Cardiac fibroblast (primary cell): ENCODE results near the gene PNRC1.
A peak's percentile ranks its signal among the peaks of the same experiment; 100 is the strongest.
"Not testable (repeated sequence)": the region's sequence is repeated elsewhere in the genome, so short reads cannot be mapped to it uniquely, and the experiment has no call there.

Experiments used
- DNase-seq, 2 donors: peaks; one replicate each; pipeline versions ENCODE4 v3.0.0 to v3.0.0-alpha.2; 2010; ENCODE audit warnings: low read depth in 2 of 2
- H3K4me3 ChIP-seq, 2 donors: replicated peaks in 1 of 2; 1 replicate in 1 of 2; 2 replicates in 1 of 2; pipeline ENCODE4 v1.5.1; 2011; ENCODE audit warnings: low read depth in 2 of 2, low read length in 2 of 2, mild to moderate bottlenecking in 2 of 2, moderate library complexity in 1 of 2
- TF ChIP-seq, protein P1 (sequence below): IDR thresholded peaks from one replicate; pipeline ENCODE4 v1.5.1; 2011; ENCODE audit warnings: low read depth, mild to moderate bottlenecking, low read length, inconsistent platforms

The PNRC1 gene

DNA sequence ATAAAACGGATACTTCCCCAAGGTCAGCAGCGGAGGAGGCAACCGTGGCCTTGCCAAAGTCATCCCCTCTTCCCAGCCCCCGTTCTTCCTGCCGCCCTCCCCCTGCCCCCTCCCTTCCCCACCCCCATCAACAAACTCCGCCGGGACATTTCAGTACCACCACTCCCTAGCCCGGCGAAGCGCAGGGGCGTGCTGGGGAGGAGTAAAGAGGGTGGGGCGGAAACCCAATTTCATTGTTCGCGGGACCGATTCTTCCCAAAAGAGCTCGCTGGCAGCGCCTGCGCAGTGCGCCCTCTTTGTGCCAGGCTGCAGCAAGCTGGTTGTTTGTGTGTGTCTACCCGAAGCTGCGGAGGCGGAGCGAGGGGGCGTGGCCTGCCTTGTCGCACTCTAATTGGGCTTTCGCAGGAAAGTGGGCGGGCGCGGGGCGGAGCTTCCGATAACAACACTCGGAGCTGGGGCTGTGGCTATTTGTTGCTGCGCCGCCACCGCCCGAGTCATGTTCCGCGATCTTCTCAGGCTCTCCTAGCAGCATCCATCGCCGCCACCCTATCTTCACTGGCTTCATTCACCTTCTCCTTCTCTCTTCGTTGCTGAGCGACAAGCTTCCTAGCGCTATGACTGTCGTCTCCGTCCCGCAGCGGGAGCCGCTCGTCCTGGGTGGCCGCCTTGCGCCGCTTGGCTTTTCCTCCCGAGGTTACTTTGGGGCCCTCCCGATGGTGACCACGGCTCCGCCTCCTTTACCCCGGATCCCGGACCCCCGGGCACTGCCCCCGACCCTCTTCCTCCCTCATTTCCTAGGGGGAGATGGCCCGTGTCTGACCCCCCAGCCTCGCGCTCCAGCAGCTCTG lies at the start of gene PNRC1:
TSS of gene PNRC1 (plus strand) at position 471 of the 848 bp plus-strand sequence. CDS start at position 615, 144 bp downstream.
- peak; percentile 99 to 100 for DNase-seq
- TF ChIP-seq, protein P1, sequence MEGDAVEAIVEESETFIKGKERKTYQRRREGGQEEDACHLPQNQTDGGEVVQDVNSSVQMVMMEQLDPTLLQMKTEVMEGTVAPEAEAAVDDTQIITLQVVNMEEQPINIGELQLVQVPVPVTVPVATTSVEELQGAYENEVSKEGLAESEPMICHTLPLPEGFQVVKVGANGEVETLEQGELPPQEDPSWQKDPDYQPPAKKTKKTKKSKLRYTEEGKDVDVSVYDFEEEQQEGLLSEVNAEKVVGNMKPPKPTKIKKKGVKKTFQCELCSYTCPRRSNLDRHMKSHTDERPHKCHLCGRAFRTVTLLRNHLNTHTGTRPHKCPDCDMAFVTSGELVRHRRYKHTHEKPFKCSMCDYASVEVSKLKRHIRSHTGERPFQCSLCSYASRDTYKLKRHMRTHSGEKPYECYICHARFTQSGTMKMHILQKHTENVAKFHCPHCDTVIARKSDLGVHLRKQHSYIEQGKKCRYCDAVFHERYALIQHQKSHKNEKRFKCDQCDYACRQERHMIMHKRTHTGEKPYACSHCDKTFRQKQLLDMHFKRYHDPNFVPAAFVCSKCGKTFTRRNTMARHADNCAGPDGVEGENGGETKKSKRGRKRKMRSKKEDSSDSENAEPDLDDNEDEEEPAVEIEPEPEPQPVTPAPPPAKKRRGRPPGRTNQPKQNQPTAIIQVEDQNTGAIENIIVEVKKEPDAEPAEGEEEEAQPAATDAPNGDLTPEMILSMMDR, result no peak
- peak within 1 kb of the TSS; percentile 98 to 99 for H3K4me3 ChIP-seq

DNA sequence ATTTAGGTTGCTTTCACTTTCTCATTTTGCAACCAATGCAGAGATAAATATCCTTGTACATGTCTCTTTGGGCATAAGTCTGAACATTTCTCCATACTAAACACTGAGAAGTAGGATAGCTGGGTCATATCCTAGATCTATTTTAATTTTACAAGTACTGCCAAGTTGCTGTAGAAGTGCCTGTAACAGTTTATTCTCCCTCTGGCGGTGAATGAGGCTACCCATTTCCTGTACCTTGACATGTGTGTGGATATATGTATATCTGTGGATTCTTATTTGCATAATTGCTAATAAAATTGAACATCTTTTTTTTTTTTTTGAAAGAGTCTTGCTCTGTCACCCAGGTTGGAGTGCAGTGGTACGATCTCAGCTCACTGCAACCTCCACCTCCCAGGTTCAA lies 48.0 kb upstream of the PNRC1 start:
- TF ChIP-seq, protein P1, result peak; percentile 29
- no peak overlapping the region for H3K4me3 ChIP-seq
- DNase-seq, result peak; percentile 41 to 63

DNA sequence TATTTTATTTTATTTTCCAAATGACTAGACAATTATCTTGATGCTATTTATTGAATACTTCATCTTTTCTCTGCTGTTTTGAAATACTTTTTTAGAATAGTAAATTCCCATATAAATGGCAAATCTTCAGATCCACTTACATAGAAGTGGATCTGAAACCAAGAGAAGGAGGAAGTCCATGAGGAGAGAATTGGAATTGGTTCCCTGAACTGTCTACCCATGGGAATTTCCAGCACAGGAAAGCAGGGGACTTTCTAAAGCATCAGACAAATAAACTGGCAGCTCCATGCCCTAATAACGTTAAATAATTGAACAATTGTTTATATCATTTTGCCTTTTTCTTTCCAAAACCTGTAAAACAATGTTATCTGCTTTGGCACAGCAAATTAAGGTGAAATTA lies 47.1 kb upstream of the PNRC1 start:
- no peak for DNase-seq
- TF ChIP-seq, protein P1, result no peak
- no peak overlapping the region for H3K4me3 ChIP-seq

DNA sequence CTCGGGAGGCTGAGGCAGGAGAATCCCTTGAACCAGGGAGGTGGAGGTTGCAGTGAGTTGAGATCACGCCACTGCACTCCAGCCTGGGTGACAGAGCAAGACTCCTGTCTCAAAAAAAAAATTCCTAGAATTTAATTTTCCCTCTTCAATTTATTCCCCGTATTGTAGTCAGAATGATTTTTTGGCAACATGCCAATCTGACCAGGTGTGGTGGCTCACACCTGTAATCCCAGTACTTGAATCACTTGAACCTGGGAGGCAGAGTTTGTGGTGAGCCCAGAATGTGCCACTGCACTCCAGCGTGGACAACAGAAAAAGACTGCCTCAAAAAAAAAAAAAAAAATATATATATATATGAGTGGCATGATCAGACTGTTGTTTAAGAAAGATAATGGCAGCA lies 46.4 kb upstream of the PNRC1 start:
- not testable (repeated sequence) for H3K4me3 ChIP-seq, DNase-seq

DNA sequence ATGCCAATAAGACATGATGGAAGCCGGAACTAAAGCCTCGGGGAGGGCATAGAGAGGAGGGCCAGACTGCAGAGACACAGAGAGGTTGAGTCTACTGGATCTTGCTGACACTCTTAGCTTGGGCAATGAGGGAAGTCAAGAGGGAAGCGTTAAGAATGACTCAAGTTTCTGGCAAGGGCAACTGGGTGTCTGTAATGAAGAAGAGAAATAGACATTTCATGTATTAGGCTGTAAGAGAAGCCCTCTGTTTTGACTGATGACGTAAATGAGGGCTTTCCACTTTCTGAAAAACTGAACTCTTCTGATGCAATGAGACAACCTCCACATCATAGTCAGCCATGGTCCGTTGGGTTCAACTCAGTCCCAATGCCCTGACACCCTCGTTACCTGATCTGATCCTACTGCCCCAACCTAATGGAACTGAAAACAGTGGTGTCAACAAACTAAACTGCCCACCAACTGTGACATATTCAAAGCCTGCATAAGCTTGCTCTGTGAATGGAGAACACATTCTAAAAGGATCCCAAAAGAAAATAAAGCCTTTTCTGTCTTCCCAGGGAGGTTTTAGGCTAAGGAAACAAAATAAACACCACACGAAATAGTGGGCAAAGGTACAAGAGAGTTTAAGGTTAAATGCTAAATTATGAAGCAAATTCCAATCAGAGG lies 45.8 kb upstream of the PNRC1 start:
- TF ChIP-seq, protein P1, result no peak
- peak; percentile 97 for DNase-seq
- peak overlapping the region in 1 of 2 donors; percentile 4 for H3K4me3 ChIP-seq

DNA sequence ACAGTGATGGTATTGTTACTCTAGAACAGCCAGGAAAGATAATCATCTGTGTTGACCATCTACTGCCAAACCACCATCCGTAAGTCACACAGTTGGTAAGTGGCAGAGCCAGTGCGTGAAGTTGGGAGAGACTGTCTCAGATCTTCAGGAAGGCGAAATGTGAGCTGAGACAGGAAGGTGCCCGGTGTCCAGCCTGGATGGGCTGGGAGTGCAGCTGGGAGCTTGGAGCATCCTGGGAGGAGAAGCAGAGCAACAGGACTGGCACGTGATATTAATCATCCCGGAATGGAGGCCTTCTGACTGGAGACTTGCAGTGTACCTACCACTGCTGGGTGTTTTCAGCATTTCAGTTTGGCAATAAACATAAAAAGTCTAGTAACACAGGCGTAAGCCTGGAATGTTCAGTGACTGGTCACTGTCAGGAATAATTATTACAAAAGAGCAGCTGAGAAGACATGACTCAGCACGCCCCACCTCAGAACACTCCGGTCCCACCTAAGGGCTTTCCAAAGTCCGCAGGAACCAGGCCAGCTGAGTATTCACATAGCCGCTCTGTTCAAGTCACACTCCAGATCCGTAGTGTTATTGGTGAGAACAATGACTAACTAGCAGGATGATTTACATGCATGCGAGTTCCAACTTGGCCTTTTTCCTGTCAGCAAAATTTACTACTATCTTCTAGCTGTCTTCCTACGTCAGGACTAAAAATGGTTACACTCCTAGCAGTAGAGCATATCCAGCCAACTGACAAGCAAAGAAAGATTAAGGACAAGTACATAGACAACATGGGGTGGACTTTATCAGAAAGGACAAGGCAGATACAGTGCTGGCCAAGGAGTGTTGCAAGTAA lies 45.1 kb upstream of the PNRC1 start:
- peak overlapping the region; percentile 4 to 6 for H3K4me3 ChIP-seq
- DNase-seq, result peak; percentile 99 to 100
- TF ChIP-seq, protein P1, result no peak
